Activated effector memory CD4-positive, alpha-beta T cell treated with anti-CD3 and anti-CD28 coated beads, Interleukin-2, amount 50 U/mL, for 16 hours (primary cell): Measurements from ENCODE around the gene DOCK9.

Source experiments
- DNase-seq: peaks from one replicate; pipeline ENCODE4 v3.0.0-alpha.2; 2020

Gene DOCK9

DNA sequence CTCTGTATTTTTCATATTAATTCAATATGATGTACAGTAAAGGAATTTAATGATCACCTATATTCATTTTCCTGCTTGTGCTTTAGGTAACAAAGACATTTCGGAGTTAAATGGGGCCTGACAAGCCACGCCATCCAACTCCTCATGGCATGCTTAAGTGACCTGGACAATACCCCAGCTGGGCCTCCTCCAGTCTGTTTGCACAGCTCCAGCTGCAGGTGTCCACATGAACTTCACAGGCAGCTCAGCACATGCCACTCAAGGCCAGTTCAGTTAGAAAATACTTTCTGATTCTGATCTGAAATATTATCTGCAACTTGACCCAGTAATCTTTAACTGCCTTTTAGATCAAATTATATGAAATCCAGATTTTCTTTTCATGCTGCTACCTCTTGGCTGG lies 135.8 kb downstream of the DOCK9 start:
- no peak for DNase-seq

- peak; percentile 74 for DNase-seq
Measured at GRCh38 chr13:98839856-98840769, 137.8 kb downstream of the DOCK9 start.

DNA sequence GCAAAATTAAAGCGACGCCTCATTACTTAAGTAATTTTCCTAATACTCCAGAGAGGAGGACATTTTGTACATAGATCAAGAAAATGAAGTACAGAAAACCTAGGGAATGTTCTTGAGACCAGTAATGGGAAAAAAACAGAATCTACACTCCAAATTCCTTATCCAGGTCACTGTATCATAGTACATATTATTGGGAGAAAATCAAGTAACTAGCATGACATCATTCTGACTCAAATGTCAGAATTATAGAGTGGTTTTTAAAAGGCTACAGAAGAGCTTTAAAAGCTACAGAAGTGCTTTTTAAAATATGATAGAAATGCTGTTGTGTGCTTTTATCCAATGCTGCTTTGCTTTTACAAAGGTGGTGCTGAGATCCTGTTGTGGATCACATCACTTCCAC lies 139.1 kb downstream of the DOCK9 start:
- DNase-seq = no peak

GRCh38 chr13:98837896-98838295 lies 140.0 kb downstream of the DOCK9 start:
- no peak for DNase-seq

DNA sequence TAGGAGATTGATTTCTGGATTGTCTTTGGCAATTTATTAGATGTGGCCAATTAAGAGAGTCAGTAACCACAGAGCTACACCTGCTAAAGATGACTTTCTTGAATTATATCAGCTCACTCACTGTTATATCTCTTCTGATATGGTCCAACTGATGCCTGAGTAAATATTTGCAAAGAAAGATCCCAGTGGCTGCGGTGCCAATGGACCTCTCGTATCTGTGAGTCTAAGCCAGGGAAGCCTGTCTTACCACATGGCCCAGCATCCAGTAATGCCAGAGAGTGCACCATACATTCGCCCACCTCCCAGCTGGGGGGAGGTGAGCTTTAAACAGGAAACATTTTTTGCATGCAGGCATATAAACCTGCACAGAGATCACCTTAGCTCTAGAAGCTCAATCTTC lies 142.7 kb downstream of the DOCK9 start:
- no peak for DNase-seq

- no peak for DNase-seq
Measured at GRCh38 chr13:98834254-98834960, 143.5 kb downstream of the DOCK9 start.

DNA sequence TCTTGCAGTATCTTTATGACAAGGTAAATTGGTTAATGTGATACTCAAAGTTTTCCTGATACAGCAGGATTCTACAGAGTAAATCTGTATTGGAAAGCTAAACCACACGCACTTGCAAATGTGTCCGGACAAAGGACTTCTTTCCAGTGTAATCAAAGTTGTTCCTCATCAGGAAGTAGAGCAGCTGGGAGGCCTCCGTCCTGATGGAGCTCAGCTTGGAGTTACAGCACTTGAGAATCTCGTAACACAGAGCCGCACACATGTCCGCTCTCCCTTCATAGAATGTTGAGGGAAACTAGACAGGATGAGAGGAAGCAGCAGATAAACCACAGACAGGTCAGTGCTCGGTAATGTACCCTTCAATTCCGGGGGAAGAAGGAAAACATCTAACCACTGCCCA lies 146.6 kb downstream of the DOCK9 start:
- DNase-seq = no peak

GRCh38 chr13:98829541-98829940 lies 148.3 kb downstream of the DOCK9 start:
- DNase-seq = no peak

- no peak for DNase-seq
Measured at GRCh38 chr13:98828614-98829013, 149.2 kb downstream of the DOCK9 start.

DNA sequence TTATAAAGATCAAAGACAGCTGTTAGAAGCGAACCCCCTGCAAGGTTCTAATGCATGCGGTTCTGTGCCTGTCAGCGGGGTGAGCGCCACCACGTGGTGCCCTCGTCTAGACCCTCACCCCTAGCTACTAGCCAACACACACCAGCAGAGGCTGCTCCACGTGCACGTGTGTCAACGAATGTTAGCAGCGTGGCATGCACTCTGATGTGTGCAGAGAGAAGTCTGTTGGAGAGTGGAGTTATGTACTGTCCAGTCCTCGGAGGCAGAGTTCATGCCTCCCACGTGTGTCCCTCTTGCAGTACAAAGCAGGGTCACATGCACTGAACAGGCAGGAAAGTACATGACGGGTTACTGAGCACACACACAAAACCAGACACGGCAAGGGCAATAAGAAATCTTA lies 150.4 kb downstream of the DOCK9 start:
- no peak for DNase-seq

- no peak for DNase-seq
Measured at GRCh38 chr13:98826146-98826545, 151.7 kb downstream of the DOCK9 start.

DNA sequence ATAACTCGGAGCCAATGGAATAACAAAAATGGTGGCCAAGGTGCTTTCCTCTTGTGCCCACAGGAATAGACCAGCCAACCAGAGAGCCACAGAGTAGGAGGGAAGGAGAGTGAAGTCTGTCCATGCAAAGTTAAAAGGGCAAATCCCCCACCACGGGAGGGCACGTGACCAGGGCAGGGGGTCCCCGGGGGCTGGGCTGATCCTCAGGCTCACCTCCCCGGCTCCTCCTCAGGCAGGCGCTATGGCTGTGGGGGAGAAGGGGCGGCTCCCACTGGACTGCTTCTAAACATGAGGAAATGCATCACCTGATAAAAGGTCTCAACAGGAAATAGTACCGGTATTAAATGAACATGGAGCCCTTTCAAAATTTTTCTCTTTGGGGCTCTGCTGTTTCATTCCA lies 152.2 kb downstream of the DOCK9 start:
- no peak for DNase-seq

DNA sequence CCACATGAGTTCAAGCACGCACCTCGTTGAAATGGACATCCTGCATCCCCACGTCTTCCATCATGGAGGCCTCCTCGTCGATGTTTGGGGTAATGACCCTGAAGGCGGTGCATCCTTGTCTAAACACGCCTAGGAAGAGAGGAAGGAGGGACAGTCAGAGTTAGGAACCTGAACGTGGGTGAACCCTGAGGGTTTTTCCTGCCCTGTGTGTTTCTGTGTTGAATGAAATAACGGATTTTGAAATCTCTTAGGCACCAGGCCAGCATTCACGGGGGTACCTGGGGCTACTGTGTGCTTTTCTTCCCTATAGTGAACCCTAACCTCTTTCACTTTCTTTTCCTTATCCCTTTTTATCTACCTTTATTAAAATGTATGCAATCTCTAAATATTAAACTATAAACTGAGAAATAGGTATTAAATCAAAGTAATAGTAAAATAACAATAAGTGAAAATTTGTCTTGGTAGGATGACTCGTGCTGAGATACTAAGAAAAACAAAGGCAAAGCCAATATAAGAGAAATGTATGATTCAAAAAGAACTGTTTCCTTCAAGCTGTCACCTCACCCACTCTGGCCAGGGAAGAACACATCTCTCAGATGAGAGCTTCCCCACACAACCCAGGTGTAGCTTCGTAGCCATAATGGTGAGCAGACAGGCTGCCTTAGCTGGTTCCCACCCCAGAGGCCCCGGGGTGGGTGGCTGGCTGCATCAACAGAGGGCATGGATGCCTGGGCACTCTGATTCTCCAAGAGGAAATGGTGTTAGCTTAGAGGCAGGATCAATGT lies 153.3 kb downstream of the DOCK9 start:
- DNase-seq = no peak

- no peak for DNase-seq
Measured at GRCh38 chr13:98823442-98823841, 154.4 kb downstream of the DOCK9 start.

DNA sequence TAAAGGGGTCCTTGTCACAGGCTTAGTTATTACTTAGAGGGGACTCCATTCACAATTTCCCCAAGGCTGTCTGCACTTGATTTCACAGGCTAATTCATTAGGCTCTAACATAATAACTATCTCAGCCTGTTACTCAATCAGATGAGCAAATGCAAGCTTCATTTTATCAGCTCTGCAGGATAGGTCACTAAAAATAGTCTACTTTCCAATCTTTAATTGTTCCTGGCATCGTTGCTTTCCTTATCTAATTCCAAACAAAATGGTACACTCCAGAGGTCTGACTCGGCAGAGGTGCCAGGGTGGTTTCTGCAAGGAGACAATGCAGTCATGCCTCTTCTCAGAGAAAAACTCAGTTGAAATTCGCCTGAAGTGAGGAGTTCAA lies 155.6 kb downstream of the DOCK9 start:
- no peak for DNase-seq

GRCh38 chr13:98821372-98822224 lies 156.3 kb downstream of the DOCK9 start:
- DNase-seq = no peak

GRCh38 chr13:98820744-98821371 lies 157.0 kb downstream of the DOCK9 start:
- DNase-seq = no peak

DNA sequence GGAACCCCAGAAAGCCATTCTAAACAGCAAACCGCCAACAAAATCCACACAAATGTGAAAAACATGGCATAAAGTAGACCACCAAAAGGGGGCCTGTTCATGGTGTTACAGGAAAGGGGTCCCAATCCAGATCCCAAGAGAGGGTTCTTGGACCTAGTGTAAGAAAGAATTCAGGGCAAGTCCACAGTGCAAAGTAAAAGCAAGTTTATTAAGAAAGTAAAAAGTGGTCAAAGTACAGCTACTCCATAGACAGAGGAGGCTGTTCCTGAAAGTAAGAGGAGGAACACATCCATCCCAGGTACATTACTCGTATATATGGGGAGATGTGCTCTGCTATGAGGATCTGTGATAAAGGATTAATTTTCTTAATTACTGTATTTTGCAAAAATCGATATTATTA lies 157.6 kb downstream of the DOCK9 start:
- DNase-seq = no peak

- DNase-seq = no peak
Measured at GRCh38 chr13:98819382-98820010, 158.4 kb downstream of the DOCK9 start.

GRCh38 chr13:98816406-98816805 lies 161.5 kb downstream of the DOCK9 start:
- no peak for DNase-seq

DNA sequence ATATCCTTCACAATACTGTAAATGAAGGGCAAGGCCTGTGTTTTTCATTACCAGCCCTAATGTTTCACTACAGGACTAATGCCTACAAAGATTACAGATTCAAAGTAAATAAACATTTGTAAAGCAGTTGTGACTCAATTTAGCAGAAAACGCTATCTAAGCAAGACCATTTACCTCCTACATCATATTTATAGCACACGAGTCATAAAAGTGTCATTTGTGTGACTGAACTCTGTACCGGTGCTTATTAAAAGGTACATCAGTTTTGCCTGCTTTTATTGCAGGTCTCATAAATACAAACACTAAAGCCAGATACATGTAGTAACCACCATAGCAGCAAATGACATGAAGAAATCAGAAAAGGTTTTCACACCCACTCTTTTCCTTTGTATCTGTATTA lies 163.9 kb downstream of the DOCK9 start:
- no peak for DNase-seq
